ENCODE measurements around the gene DLD.
A peak's percentile ranks its signal among the peaks of the same experiment; 100 is the strongest.

DNA sequence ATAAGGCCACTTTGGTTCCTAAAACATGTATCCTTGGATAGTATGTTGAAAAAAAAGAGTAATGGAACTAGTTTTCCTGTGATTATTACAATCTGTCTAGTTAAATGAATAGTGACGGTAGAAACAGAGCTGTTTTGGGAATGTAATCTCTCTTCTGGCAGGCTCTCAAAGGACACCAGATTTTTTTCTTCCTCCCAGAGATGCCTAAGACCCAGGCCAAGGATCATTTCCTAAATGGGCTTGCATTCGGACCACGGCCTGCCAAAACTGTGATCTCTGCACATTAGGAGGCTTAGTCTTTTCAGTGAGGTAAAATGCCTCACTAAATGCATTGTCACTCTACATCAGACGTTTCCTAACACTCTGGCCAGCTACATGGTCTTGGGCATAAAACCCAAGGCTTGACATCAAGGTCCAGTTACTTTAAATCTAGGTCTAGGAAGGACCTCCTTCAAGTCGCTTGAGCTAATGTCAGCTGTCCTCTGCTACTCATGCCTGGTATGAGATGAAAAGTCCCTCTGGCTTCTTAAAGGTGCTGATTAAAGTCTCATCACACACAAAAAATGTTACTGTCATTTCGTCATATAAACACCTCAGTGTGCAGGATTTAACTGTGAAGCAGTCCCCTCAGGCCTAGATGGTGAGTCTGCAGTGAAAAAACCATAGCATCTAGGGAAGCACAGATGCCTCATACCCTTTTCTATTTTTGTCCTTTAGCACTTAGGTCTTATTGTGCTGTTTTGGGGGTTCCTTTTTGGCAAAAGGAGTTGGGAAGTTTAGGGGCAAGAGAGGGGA is 47.7 kb downstream of the DLD start:
- TF ChIP-seq, protein P1, sequence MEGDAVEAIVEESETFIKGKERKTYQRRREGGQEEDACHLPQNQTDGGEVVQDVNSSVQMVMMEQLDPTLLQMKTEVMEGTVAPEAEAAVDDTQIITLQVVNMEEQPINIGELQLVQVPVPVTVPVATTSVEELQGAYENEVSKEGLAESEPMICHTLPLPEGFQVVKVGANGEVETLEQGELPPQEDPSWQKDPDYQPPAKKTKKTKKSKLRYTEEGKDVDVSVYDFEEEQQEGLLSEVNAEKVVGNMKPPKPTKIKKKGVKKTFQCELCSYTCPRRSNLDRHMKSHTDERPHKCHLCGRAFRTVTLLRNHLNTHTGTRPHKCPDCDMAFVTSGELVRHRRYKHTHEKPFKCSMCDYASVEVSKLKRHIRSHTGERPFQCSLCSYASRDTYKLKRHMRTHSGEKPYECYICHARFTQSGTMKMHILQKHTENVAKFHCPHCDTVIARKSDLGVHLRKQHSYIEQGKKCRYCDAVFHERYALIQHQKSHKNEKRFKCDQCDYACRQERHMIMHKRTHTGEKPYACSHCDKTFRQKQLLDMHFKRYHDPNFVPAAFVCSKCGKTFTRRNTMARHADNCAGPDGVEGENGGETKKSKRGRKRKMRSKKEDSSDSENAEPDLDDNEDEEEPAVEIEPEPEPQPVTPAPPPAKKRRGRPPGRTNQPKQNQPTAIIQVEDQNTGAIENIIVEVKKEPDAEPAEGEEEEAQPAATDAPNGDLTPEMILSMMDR (IDR thresholded peaks at IDR 0.05) = no peak
- TF ChIP-seq POLR2A (IDR thresholded peaks at IDR 0.05) (no peak), POLR2AphosphoS5 (IDR thresholded peaks at IDR 0.05) (peak; percentile 72), EP300 (IDR thresholded peaks at IDR 0.05) (no peak)
